Measurements from ENCODE around the gene FBXW12.

Gene FBXW12

GRCh38 chr3:48435223-48435595 lies 63.2 kb downstream of the FBXW12 start:
- no peak for DNase-seq (ENCODE audit: low spot score)

- DNase-seq (ENCODE audit: low spot score) = peak; percentile 85
Observed at GRCh38 chr3:48435774-48436476, 63.9 kb downstream of the FBXW12 start.

- DNase-seq (ENCODE audit: low spot score) = no peak
Observed at GRCh38 chr3:48436477-48436787, 64.4 kb downstream of the FBXW12 start.

- no peak for DNase-seq (ENCODE audit: low spot score)
Observed at GRCh38 chr3:48436855-48437254, 64.8 kb downstream of the FBXW12 start.

- no peak for DNase-seq (ENCODE audit: low spot score)
Observed at GRCh38 chr3:48437812-48438211, 65.8 kb downstream of the FBXW12 start.

GRCh38 chr3:48439820-48440589 lies 68.0 kb downstream of the FBXW12 start, which contains the start of the genes CCDC51 and TMA7:
Gene CCDC51 (minus strand): TSS chr3:48440119. CDS start chr3:48435128, 4,991 bp downstream.
Gene TMA7 (plus strand): TSS chr3:48440257. CDS start chr3:48440297, 40 bp downstream.
- peak; percentile 96 for DNase-seq (ENCODE audit: low spot score)

- no peak for DNase-seq (ENCODE audit: low spot score)
Observed at GRCh38 chr3:48440590-48440958, 68.6 kb downstream of the FBXW12 start.

- no peak for DNase-seq (ENCODE audit: low spot score)
Observed at GRCh38 chr3:48441940-48442339, 69.9 kb downstream of the FBXW12 start.
